CD4-positive, alpha-beta T cell treated with Interleukin-6 for 4 hours (primary cell): ENCODE results near the gene NT5M.

ENCODE experiments used
- DNase-seq: peaks from one replicate; pipeline ENCODE4 v3.0.0-alpha.2; 2020; ENCODE audit warnings: mixed read lengths

NT5M gene

DNA sequence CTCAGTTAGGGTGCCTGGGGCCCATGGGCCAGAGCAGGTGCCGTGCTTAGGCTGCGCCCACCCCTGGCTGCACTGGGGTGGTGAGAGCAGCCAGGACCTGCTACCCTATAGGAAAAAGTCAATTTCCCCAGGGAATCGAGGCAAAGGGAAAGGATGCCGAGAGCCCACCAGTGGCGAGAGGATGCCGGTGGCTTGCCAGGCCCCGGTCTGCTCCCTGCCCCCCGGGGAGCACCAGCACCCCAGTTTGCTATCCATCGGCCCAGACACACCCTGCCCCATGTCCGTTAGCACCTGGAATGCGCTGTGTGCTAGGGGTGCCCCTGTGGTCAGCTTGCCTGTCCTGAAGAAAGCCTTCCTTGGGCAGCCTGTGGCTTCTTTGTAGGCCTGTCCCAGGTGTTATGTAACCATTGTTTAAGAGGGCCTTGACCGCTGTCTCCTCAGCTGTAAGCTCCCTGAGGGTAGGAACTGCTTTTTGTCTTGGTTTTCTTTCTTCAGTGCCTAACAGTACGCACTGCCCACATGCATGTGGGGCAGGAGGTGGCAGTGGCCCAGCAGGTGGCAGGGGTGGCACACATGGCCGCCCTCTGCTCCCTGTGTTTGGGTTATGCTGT, 40.8 kb downstream of the NT5M start:
- no peak for DNase-seq

DNA sequence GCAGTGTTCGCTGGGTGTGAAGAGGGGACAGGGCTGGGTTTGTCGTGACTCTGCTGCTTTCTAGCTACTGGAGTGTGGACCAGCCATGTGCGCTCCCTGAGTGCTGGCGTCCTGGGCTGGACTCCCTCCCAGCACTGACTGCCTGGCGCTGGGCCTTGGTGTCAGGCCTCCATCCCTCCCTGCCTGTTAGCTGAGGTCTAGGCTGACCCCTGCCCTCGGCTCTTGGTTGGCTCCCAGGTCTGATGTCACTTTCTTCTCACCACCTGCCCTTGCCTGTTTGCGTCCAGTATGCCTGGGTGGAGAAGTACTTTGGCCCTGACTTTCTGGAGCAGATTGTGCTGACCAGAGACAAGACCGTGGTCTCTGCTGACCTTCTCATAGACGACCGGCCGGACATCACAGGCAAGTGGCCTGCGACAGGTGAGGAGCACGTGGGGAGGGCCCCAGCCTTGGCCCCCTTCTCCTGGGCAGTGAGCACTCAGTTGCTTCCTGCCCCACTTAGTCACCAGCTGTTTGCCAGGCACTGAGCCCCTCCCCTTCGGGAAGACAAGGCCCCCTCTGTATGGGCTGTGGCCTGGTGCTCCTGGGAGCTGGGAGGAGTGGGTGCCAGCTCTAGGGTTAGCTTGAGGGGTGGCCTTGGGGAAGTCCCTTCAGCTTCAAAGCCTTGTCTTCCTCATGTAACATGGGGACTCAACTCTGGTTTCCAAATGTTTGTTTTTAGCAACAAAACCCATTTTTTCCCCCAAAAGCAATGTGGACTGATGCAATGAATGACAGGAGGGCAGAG, 41.5 kb downstream of the NT5M start:
- no peak for DNase-seq

DNA sequence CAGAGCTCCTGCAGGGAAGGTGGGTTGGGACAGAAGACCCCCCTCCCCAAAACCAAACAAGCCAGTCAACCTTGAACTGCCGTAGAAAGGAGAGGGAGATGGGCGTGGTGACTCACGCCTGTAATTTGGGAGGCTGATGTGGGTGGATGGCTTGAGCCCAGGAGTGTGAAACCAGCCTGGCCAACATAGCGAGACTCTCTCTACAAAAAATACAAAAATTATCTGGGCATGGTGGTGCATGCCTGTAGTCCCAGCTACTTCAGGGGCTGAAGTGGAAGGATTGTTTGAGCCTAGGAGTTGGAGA, 42.1 kb downstream of the NT5M start:
- no peak for DNase-seq

DNA sequence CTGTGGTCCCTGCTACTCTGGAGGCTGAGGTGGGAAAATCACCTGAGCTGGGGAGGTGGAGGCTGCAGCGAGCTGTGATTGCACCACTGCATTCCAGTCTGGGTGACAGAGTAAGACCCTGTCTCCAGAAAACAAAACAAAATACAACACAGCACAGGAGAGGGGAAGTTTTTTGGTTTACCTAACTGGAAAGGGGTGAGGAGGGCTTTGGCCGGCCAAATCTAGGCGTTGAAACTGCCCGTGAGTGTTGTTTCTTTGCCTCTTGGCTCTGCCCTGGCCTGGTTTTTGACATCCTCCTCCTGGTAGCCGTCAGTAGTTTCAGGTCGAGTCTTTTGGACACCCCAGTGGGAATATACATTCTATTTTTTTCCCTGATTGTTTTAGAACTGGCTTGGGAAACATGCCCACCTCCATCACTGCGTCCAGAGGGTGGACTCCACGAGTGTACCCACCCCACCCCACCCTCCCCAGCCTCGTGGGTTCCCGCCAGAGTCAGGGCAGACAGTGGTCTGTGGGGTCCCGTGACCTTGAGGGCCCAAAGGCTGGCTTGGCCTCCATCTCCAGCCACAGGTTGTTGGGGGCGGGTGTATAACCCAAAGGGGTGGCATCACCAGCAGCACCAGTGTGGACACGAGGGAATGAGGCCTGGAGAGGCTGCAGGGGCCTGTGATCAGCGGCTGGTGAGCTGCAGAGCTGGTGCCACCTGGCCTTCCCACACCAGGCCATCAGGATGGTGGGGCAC, 42.7 kb downstream of the NT5M start:
- no peak for DNase-seq

DNA sequence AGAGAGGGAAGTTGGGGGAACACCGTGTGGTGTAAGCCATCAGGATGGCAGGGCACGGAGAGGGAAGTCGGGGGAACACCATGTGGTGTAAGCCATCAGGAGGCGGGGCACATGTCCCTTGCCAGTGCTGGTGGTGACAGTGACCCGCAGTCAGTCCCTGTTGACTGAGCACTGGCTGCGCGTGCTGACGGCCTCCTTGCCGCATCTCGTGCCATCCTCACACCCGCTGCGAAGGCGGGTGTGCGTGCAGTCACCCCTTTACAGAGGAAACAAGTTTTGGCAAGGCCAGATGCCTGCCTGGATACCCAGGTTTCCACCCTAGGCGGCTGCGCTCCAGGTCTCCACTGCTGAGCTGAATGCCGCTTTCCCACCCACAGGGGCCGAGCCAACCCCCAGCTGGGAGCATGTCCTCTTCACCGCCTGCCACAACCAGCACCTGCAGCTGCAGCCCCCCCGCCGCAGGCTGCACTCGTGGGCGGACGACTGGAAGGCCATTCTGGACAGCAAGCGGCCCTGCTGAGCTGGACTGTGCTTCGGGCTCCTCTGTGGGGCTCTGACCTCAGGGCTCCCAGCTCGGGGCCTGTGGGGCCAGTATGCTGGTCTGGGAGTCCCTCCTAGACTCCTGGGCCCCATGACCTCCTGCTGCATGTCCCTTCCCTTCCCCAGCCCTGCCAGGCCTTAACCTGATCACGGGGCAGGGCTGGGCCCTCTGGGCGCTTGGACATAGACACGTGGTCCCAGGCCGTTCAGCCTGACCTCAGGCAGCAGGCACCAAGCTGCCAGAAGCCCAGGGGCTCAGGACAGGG, 43.5 kb downstream of the NT5M start:
- no peak for DNase-seq

DNA sequence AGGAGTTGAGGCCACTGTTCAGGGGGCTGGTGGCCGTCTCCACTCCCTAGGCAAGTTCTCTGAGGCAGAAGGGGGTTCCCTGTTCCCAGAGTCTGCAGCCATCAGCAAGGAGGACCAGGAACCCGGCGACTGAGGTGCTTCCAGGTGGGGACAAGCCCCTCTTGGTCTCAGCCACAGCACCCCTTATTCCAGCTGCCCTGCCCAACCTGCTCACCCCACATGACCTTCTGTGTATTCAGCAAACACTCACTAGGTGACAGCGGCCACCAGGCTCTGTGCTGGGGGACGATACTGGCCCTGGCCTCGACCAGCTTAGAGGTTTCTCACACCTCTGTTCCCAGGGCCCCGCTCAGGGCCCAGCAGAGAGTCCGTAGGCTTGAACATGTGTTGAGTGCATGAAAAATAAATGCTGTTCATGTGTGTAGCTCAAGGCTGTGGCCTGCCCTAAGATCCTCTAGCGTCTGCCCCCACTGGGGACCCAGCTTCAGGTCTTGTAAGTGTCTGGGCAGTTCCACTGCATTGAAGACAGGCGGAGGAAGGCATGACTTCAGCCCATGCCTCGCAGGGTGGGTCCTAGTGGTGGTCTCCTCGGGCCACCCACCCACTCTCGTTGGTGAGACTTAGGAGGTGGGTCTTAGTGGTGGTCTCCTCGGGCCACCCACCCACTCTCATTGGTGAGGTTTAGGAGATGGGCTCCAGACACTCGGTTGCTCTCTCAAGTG, 44.2 kb downstream of the NT5M start:
- no peak for DNase-seq

DNA sequence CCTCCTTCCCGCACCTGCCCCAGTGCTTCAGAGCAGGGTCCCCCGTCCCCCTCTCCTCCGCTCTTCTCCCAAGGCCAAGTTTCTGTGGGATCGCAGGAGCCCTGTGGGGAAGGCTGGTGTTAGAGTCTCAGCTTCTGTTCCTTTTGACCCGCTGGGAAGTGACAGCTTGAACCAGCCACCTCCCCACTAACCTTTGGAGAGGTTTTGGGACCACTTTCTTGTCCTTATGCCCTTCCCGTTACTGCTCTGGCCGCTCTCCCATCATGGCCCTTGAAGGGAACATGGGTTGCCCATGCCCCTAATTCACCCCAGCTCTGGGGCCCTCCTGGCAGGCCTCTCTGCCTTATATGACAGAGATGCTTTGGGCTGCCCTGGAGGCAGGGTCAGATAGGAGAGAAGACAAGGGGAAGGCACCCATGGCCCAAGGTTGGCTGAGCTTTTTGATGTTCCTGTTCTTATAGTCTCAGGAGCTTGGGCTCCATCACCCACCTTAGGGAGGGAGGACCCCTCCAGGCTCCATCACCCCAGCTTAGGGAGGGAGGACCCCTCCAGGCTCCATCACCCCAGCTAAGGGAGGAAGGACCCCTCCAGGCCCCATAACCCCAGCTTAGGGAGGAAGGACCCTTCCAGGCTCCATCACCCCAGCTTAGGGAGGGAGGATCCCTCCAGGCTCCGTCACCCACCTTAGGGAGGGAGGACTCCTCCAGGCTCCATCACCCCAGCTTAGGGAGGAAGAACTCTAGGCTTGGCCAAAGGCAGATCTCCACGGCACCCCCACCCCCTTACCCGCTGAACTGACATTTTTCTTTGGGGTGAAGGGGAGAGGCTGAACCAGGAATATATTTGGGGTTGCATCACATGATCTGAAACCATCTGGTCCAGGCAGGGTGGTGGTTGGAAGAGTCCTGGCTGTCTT, 45.0 kb downstream of the NT5M start:
- DNase-seq, result no peak

DNA sequence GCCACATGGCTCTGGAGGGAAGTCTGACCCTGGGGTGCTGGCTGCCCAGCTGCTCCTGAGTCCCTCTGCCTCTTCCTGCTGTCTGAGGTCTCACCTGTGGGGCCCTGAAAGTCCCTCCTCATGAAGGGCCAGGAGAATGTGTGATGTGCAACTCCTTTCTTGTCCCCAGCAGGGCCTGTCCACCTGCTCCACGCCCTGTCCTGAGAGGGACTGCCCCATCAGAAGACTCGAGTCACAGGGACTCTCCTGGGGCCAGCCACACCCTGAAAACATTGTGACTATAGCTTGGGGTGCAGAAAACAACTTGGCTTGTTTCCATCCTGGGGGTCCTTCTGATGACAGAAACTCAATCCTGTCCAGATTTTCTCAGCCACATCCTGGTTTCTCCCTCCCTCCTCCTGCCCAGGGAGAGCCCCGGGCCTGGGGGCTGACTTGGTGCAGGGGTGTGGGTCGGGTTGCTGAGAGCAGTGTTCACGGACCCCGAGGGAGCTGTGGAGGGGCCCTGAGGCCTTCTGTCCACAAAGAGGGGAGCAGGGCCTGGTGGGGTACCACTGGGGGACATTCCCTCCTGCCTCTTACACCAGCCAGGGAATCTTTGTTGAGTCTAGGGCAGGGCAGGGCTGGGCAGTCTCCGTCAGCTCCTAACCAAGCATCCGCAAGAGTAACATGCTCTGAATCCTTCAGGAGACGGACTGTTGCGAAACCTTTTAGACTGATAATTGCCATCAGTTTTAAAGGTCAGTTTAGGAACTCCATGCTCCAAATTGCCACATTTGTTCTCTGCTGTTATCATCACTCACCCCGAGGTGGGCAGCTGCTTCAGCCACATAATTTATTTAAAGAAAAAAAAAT, 45.9 kb downstream of the NT5M start:
- DNase-seq, result no peak

DNA sequence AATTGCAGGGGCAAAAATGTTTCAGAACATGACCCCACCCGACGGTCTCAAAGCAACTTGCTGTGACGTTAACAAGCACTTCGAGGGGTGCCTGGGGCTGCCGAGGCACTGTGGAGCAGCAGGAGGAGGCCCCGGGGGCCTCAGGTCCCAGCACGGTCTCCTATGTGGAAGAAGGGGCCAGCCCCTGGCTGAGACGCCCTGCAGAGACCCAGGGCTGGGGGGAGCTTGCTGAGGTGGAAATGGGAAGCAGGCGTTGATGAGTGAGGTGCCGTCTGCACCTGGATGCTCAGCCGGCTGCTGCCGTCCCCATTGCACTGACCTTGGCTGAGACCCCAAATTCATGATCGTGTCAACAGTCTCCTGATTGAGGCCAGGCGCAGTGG, 46.5 kb downstream of the NT5M start:
- DNase-seq, result no peak

DNA sequence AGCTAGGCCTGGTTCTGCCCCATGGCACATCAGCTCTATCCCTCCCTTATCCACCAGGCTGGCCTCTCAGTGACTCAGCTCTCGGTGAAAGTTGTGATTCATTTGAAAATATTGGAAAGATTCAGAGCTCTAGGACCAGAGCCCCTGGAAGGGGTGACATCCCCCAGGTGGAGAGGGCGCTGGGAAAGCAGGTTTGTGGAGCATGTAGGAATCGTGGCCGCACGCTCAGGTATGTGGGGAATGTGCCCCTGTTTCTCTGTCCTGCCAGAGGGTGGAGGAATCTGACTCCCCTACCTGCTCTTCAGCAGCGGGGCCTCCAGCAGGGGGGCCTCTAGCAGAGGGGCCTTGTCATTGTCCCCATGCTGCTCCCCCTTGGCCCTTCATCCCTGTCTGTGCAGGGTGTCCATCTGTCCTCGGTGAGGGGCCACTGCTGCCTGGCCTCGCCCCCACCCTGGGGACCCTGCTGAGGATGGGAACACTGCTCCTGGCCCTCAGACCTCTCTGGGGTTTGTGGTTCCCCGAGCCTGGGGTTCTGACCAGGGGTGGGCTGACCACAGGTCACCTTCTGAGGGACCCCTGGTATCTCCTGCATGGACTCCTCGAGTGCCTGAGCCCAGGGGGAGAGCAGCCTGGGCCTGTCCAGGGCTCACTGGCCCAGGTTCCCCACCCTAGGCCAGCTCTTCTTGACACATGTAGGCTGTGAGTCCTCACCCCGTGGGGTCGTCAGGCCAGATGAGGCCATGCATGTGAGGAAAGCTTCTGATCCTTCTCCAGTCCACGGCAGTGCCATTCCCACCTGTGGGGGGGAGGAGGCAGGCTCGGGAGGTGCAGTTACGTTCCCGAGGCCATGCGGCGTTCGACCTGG, 47.5 kb downstream of the NT5M start:
- DNase-seq, result no peak

DNA sequence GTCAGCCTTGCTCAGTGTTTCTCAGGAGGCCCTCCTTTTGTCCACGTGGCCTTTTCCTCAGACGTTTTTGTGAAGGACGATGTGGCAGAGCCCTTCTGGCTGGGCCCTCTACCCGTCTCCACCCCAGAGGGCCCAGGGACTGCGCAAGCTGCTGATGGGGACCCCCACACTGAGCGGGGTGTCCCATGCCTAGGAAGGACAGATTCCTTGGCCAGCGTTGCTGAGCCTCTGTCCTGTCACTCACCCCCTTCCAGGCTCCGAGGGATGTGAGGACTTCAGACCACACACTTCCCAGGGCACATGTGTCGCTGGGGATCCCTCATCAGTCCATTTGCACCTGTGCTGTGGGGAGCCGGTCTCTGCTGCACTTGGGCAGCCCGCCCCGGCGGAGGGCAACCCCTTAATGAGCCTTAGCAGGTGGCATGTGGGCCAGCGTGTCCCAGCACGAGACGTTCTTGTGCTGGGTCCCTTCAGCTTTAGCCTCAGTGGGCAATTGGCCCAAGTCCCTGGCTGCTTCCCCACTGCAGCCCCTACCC, 48.3 kb downstream of the NT5M start:
- DNase-seq, result no peak

DNA sequence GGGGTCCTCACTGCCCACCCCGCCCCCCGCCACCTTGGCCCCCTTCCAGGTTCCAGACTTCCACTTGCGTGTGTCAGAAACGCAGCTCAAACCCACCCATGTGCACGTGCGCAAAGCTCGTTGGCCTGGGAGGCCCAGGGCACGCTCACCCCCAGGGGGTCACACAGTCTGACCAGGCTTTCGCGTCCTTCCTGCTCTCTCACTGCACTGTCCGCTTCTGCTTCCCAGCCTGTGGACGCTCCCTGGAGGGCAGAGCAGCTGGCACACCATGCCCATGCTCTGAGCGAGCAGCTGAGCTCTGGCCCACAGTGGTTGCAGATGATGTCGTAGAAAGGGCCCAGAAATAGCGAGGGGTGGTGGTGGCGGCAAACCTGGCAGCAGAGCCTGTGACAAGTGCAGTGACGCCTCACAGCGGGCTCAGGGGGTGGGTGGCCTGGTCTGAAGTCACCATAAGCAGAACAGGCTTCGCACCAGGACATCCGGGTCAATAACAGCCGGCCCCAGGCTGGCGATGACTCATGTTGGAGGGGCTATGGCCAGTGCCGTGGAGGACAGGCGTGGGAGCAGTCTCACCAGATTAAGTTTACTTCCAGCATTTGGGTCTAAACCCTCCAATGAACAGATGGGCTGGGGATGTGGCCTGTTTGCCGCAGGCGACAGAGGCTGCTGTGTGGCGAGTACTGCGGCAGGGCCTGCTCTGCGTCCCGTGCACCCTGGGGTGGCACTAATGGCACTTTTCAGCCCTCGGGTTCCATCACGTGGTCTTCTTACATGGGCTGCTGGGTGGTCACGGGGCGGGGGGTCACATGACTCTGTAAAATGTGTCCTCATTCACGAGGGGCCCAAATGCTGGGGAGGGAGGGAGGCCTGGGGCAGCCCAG, 49.0 kb downstream of the NT5M start:
- no peak for DNase-seq

DNA sequence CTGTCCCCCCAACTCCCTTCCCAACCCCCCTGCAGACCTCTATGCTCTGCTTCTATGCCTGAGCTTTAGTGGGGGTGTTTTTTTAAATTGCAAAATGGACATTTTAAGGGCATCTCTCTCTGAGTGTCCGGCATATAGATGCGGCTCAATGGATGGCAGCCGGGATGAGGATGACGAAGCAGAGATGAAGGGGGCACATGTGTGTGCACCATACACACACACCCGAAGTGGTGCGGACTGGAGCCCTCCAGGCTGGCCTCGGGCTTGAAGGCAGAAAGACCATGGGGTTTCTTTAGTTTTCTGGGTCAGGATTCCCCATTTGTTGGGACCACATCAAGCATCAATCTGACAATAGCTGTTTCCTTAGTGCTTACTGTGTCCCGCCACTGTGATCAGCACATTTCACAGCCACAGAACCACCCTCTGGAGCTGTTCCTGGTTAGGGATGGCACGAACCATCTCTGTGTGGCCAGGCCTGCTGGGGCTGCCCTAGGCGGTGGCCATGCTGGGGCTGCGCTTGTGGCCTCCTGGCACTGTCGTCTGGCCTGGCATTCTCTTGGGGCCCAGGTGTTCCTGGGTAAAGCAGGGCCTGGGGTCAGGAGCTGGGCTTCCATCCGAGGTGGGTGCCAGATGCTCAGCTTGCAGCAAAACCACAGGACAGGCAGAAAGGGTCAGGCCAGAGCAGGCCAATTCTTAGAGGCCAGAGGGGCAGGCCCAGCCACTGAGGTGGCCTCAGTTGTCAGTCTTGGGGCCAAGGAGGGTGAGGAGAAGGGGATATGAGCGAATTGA, 49.9 kb downstream of the NT5M start:
- no peak for DNase-seq

DNA sequence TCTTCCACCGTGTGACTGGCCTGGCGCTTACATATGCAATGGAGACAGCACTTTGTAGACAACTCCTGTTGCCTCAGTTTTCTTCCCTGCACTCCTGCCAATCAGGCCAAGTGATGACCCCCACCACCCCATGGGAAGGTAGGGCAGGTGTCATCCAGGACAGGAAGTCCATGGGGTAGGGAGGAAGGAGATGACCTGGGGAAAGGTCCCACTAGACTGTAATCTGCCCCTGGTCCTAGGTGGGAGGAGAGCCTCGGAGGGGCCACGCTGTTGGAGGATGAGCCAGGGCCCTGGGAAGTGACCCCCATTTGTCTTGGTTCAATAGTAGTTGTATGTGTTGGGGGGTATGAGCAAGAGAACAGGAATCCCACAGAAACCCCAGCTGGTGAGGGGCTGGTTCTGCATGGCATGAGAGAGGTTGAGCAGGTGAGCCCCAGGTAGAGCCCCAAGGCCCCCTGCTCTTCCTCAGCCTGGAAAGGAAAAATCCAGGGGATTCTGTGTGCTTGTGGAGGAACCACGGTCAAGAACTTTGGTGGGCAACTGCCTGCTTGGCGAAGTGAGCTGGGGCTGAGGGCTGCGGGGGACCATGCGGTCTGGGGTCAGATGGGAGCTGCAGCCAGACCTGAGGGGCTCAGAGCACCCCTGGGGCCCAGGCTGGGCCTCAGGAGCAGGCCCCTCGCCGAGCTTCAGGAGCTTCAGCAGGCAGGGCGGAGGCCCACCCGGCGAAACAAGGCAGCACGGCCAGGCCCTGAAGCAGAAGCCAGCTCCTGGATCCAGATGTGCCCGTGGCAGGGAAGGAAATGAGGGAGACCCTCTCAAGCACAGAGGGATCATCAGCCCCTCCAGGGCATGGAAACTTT, 50.7 kb downstream of the NT5M start:
- no peak for DNase-seq

DNA sequence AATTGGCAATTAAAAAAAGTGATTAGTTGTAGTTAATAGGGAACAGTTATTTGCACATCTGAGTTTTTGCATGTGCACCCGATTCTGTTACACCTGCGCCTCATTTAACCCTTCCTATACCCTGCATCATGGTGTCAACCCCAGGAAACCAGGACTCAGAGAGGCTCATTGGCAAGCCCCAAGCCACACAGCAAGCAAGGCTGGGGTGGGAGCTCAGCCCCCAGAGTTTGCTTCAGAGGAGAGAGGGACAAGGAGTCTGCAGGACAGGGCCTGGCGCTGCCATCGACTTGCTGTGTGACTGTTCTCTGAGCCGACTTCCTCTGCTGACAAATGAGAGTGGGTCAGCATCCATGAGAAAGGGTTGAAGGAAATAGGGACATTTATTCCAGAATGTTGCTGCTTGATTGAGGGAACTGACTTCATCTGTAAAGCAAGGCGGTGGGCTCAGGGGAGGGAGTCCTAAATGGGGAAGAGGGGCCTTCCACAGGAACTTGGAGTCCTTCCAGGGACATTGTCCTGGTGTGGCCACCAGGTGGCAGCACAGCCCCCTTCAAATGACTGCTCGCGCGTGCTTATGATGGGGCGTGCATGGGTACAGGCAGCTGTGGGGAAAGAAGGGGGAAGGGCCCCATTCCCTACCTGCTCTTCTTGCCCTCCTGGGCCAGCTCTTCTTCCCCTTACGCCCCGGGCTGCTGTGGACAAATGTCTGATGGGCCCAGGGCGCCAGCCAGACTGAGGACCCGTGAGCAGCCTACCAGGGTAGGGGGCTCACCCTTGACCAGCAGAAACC, 51.6 kb downstream of the NT5M start:
- DNase-seq, result peak; percentile 79

DNA sequence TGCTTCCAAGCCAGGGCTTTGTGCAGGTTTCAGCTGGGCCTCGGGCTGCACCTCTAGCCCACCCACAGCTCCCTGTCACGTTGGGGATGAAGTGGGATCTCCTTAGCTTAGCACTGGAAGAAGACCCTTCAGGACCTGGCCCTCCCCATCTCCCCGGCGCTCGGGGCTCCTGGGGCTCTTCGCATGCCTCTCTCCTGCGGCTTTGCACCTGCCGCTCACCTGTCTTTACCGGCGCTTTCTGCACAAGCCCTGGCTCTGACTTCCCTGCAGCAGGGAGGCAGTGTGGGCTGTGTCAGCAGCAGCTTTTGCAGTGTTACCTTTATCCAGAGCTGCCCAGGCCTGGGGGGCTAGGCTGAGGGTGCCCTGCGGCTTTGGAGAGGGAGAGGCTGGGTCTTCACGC, 52.3 kb downstream of the NT5M start:
- DNase-seq, result no peak
